ENCODE results near the gene TSNAX. TPM values are rescaled to one million over a fixed set of nuclear protein-coding genes. Genes with fewer than 3 reads are reported as not detected.

The TSNAX gene
- total and polyA plus RNA-seq, 12 donors = 11.6 to 98.3 (median 42.2) TPM

GRCh38 chr1:231540847-231541246 lies 12.4 kb downstream of the TSNAX start:
- no peak for DNase-seq
- intact Hi-C loops (cut with DNase I) = no loop called here
- no peaks in the 10 kb centered on the region for H3K27me3 ChIP-seq
- no peaks in the 10 kb centered on the region for H3K9me3 ChIP-seq (replicated peaks in 1 of 3)
- TF ChIP-seq, protein P1, sequence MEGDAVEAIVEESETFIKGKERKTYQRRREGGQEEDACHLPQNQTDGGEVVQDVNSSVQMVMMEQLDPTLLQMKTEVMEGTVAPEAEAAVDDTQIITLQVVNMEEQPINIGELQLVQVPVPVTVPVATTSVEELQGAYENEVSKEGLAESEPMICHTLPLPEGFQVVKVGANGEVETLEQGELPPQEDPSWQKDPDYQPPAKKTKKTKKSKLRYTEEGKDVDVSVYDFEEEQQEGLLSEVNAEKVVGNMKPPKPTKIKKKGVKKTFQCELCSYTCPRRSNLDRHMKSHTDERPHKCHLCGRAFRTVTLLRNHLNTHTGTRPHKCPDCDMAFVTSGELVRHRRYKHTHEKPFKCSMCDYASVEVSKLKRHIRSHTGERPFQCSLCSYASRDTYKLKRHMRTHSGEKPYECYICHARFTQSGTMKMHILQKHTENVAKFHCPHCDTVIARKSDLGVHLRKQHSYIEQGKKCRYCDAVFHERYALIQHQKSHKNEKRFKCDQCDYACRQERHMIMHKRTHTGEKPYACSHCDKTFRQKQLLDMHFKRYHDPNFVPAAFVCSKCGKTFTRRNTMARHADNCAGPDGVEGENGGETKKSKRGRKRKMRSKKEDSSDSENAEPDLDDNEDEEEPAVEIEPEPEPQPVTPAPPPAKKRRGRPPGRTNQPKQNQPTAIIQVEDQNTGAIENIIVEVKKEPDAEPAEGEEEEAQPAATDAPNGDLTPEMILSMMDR (IDR thresholded peaks at IDR 0.05) = no peak
- TF ChIP-seq POLR2A (IDR thresholded peaks at IDR 0.05) = no peak
- WGBS, 4 donors = 96 to 99% (median 99%) methylated on average over 3 of the region's 3 CpGs
- H3K4me3 ChIP-seq = no peak overlapping the region
- peaks cover 0 to 19% of the 10 kb centered on the region in 2 donors for H3K36me3 ChIP-seq (replicated peaks in 1 of 2)
- H3K27ac ChIP-seq = no peak overlapping the region
- peaks cover 6 to 15% of the 10 kb centered on the region in 2 donors for H3K4me1 ChIP-seq (replicated peaks in 1 of 2)

GRCh38 chr1:231541842-231542241 lies 13.4 kb downstream of the TSNAX start:
- peaks cover 0 to 19% of the 10 kb centered on the region in 2 donors for H3K36me3 ChIP-seq (replicated peaks in 1 of 2)
- TF ChIP-seq POLR2A (IDR thresholded peaks at IDR 0.05) = no peak
- TF ChIP-seq, protein P1 (IDR thresholded peaks at IDR 0.05) = no peak
- intact Hi-C loops (cut with DNase I) = no loop called here
- H3K4me3 ChIP-seq = no peak overlapping the region
- 83 to 91% (median 88%) methylated on average over 2 of the region's 2 CpGs for WGBS, 4 donors
- H3K4me1 ChIP-seq (replicated peaks in 1 of 2) = peaks cover 6 to 12% of the 10 kb centered on the region in 2 donors
- no peaks in the 10 kb centered on the region for H3K27me3 ChIP-seq
- no peak for DNase-seq
- H3K9me3 ChIP-seq (replicated peaks in 1 of 3) = no peaks in the 10 kb centered on the region
- no peak overlapping the region for H3K27ac ChIP-seq

GRCh38 chr1:231544943-231545592 lies 16.6 kb downstream of the TSNAX start:
- Histone ChIP-seq H3K4me3 (no peak overlapping the region), H3K36me3 (replicated peaks in 1 of 2) (peaks cover 0 to 8% of the 10 kb centered on the region in 2 donors), H3K27ac (no peak overlapping the region), H3K4me1 (replicated peaks in 1 of 2) (peaks cover 6 to 12% of the 10 kb centered on the region in 2 donors), H3K9me3 (replicated peaks in 1 of 3) (no peaks in the 10 kb centered on the region), H3K27me3 (no peaks in the 10 kb centered on the region)
- intact Hi-C loops (cut with DNase I) = no loop called here
- TF ChIP-seq POLR2A (IDR thresholded peaks at IDR 0.05) = no peak
- TF ChIP-seq, protein P1 (IDR thresholded peaks at IDR 0.05) = no peak
- WGBS, 4 donors = 33 to 46% (median 44%) methylated on average over 4 of the region's 4 CpGs
- DNase-seq = no peak

DNA sequence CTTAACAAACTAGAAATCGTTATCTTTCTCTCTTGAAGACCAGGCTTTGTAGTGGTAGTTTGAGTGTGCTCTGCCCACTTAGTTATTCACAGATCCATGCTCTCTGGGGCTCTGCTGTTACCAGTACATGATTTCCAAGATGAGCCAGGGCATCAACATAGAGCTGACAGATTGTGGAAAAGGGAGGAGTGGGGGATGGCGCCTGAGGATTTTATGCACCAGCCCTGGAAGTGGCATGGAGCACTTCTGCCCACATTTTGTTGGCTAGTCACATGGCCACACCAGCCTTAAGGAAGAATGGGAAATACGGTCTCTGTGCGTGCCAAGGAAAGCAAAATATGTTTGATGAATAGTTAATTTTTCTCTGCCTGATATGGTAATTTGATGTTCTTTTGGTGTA lies 18.2 kb downstream of the TSNAX start:
- no peak overlapping the region for H3K27ac ChIP-seq

More for the DNA sequence above, 18.2 kb downstream of the TSNAX start:
- Histone ChIP-seq H3K4me3 (no peak overlapping the region), H3K36me3 (replicated peaks in 1 of 2) (peaks cover 0 to 8% of the 10 kb centered on the region in 2 donors), H3K27me3 (no peaks in the 10 kb centered on the region), H3K4me1 (replicated peaks in 1 of 2) (peaks cover 6 to 12% of the 10 kb centered on the region in 2 donors), H3K9me3 (replicated peaks in 1 of 3) (no peaks in the 10 kb centered on the region)
- intact Hi-C loops (cut with DNase I) = no loop called here
- DNase-seq = no peak
- 89 to 96% (median 94%) methylated on average over 4 of the region's 4 CpGs for WGBS, 4 donors
- TF ChIP-seq, protein P1 (IDR thresholded peaks at IDR 0.05) = no peak
- TF ChIP-seq POLR2A (IDR thresholded peaks at IDR 0.05) = no peak

All from adrenal gland (tissue), 12 donors.